ENCODE results near the gene PIK3R4. TPM values are rescaled to one million over a fixed set of nuclear protein-coding genes. Genes with fewer than 3 reads are reported as not detected.

Gene PIK3R4
- total and polyA plus RNA-seq, 4 donors: 14.3 to 36.6 (median 22.2) TPM

DNA sequence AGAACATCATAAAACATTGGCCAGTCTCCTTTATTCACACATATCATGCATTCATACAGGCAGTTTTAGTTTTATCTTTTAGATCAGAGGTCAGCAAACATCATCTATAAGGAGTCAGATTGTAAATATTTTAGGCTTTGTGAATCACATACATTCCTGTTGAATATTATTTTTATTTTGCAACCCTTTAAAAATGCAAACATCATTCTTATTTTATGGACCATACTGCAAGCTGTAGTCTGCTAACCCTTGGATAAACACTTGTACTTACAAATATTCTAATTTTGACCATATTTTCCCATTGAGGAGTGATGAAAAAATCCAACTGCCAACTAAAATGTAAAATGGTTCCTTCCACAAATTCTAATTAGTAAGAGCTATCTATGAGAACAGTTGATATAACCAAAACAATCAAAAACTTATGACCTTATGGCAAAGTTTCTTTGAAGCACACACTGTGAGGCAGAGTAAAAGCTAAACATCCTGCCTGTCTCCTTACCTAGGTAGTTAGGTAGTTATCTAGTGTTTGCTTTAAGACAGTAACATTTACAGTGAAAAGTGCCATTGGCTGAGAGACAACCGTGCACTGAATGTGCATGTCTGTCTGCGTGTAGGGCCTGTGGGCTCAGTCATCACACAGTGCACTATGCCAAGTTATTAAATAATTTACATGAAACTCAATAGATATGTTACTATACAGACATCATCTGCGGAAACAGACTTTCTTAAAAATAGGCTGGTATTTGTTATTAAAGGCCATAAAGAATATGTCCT, 57.7 kb downstream of the PIK3R4 start:
- Histone ChIP-seq H3K27ac (ENCODE audit: low read depth in 1 of 2, low read length in 2 of 2) (no peak overlapping the region), H3K9ac (ENCODE audit: low read depth in 1 of 2, low read length in 2 of 2) (no peak overlapping the region), H3K36me3 (ENCODE audit: control insufficient read depth in 4 of 4, insufficient read depth in 3 of 4, low read depth in 1 of 4, low read length in 3 of 4) (peaks cover 5 to 40% (median 24%) of the 10 kb centered on the region in 4 donors), H3K27me3 (ENCODE audit: control insufficient read depth in 4 of 4, insufficient read depth in 4 of 4, low read length in 3 of 4) (no peaks in the 10 kb centered on the region), H3K4me1 (ENCODE audit: control insufficient read depth in 4 of 4, insufficient read depth in 4 of 4, low read length in 3 of 4) (no peaks in the 10 kb centered on the region), H3K9me3 (ENCODE audit: control insufficient read depth in 4 of 4, low read length in 3 of 4) (no peaks in the 10 kb centered on the region), H3K4me3 (ENCODE audit: low read depth in 1 of 3, low read length in 3 of 3) (no peak overlapping the region)
- no peak for DNase-seq (ENCODE audit: low spot score)
- 93% methylated on average over 3 of the region's 3 CpGs for WGBS
- TF ChIP-seq TAF1 (conservative IDR thresholded peaks at IDR 0.05) (no peak), YY1 (IDR thresholded peaks at IDR 0.05) (no peak), NR2F2 (IDR thresholded peaks at IDR 0.05) (no peak), SP1 (IDR thresholded peaks at IDR 0.05) (no peak), FOXA2 (IDR thresholded peaks at IDR 0.05) (no peak), HNF4A (conservative IDR thresholded peaks at IDR 0.05) (no peak), JUND (IDR thresholded peaks at IDR 0.05) (no peak), GABPA (IDR thresholded peaks at IDR 0.05 in 1 of 2, conservative IDR thresholded peaks at IDR 0.05 in 1 of 2) (no peak)
- TF ChIP-seq, protein P1, sequence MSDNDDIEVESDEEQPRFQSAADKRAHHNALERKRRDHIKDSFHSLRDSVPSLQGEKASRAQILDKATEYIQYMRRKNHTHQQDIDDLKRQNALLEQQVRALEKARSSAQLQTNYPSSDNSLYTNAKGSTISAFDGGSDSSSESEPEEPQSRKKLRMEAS (IDR thresholded peaks at IDR 0.05): no peak
- TF ChIP-seq, protein P2, sequence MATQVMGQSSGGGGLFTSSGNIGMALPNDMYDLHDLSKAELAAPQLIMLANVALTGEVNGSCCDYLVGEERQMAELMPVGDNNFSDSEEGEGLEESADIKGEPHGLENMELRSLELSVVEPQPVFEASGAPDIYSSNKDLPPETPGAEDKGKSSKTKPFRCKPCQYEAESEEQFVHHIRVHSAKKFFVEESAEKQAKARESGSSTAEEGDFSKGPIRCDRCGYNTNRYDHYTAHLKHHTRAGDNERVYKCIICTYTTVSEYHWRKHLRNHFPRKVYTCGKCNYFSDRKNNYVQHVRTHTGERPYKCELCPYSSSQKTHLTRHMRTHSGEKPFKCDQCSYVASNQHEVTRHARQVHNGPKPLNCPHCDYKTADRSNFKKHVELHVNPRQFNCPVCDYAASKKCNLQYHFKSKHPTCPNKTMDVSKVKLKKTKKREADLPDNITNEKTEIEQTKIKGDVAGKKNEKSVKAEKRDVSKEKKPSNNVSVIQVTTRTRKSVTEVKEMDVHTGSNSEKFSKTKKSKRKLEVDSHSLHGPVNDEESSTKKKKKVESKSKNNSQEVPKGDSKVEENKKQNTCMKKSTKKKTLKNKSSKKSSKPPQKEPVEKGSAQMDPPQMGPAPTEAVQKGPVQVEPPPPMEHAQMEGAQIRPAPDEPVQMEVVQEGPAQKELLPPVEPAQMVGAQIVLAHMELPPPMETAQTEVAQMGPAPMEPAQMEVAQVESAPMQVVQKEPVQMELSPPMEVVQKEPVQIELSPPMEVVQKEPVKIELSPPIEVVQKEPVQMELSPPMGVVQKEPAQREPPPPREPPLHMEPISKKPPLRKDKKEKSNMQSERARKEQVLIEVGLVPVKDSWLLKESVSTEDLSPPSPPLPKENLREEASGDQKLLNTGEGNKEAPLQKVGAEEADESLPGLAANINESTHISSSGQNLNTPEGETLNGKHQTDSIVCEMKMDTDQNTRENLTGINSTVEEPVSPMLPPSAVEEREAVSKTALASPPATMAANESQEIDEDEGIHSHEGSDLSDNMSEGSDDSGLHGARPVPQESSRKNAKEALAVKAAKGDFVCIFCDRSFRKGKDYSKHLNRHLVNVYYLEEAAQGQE (IDR thresholded peaks at IDR 0.05): no peak
- TF ChIP-seq, protein P3, sequence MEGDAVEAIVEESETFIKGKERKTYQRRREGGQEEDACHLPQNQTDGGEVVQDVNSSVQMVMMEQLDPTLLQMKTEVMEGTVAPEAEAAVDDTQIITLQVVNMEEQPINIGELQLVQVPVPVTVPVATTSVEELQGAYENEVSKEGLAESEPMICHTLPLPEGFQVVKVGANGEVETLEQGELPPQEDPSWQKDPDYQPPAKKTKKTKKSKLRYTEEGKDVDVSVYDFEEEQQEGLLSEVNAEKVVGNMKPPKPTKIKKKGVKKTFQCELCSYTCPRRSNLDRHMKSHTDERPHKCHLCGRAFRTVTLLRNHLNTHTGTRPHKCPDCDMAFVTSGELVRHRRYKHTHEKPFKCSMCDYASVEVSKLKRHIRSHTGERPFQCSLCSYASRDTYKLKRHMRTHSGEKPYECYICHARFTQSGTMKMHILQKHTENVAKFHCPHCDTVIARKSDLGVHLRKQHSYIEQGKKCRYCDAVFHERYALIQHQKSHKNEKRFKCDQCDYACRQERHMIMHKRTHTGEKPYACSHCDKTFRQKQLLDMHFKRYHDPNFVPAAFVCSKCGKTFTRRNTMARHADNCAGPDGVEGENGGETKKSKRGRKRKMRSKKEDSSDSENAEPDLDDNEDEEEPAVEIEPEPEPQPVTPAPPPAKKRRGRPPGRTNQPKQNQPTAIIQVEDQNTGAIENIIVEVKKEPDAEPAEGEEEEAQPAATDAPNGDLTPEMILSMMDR (IDR thresholded peaks at IDR 0.05; ENCODE audit: low read depth, low read length, missing input control): no peak
- TF ChIP-seq, protein P4, sequence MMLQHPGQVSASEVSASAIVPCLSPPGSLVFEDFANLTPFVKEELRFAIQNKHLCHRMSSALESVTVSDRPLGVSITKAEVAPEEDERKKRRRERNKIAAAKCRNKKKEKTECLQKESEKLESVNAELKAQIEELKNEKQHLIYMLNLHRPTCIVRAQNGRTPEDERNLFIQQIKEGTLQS (IDR thresholded peaks at IDR 0.05): no peak

DNA sequence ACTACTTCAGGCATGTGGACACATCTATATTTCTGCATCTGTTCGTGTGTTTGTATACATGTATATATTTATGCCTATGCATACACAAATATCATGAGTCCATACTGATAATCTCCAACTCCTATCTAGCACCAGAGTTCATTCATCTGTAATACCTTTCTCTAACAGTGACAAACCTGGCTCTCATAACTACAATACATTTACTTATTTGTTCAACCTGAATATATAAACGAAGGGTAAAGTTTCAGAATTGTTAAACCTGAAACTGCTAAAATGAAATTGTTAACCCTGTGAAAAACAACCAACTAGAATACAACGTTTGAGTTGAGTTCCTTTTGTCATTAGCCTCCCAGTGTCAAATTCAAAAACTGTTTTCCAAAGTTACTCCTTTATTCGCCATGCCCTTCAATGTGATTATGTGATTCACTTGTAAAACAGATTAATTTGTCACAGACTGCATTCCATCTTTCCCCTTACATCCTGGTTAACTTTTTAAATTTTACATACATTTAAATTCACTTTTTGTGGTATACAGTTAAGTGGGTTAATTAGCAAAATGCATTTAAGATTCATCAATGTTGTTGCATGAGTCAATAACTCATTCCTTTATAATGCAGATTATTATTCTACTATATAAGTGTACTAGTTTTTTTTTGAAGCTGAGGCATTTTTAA, 58.5 kb downstream of the PIK3R4 start:
- 85% methylated on average over 4 of the region's 4 CpGs for WGBS
- Histone ChIP-seq H3K27ac (ENCODE audit: low read depth in 1 of 2, low read length in 2 of 2) (no peak overlapping the region), H3K4me1 (ENCODE audit: control insufficient read depth in 4 of 4, insufficient read depth in 4 of 4, low read length in 3 of 4) (no peaks in the 10 kb centered on the region), H3K4me3 (ENCODE audit: low read depth in 1 of 3, low read length in 3 of 3) (no peak overlapping the region), H3K36me3 (ENCODE audit: control insufficient read depth in 4 of 4, insufficient read depth in 3 of 4, low read depth in 1 of 4, low read length in 3 of 4) (peaks cover 9 to 43% (median 30%) of the 10 kb centered on the region in 4 donors), H3K9me3 (ENCODE audit: control insufficient read depth in 4 of 4, low read length in 3 of 4) (no peaks in the 10 kb centered on the region), H3K9ac (ENCODE audit: low read depth in 1 of 2, low read length in 2 of 2) (no peak overlapping the region), H3K27me3 (ENCODE audit: control insufficient read depth in 4 of 4, insufficient read depth in 4 of 4, low read length in 3 of 4) (no peaks in the 10 kb centered on the region)
- DNase-seq (ENCODE audit: low spot score): no peak
- TF ChIP-seq YY1 (IDR thresholded peaks at IDR 0.05) (no peak), TAF1 (conservative IDR thresholded peaks at IDR 0.05) (no peak), GABPA (IDR thresholded peaks at IDR 0.05 in 1 of 2, conservative IDR thresholded peaks at IDR 0.05 in 1 of 2) (no peak), RAD21 (IDR thresholded peaks at IDR 0.05) (no peak), HNF4G (IDR thresholded peaks at IDR 0.05) (no peak), FOXA1 (IDR thresholded peaks at IDR 0.05) (no peak), HNF4A (conservative IDR thresholded peaks at IDR 0.05) (no peak), EGR1 (IDR thresholded peaks at IDR 0.05; ENCODE audit: low read depth in 2 of 2) (no peak)
- TF ChIP-seq, protein P1 (IDR thresholded peaks at IDR 0.05): no peak
- TF ChIP-seq, protein P2 (IDR thresholded peaks at IDR 0.05): no peak
- TF ChIP-seq, protein P5, sequence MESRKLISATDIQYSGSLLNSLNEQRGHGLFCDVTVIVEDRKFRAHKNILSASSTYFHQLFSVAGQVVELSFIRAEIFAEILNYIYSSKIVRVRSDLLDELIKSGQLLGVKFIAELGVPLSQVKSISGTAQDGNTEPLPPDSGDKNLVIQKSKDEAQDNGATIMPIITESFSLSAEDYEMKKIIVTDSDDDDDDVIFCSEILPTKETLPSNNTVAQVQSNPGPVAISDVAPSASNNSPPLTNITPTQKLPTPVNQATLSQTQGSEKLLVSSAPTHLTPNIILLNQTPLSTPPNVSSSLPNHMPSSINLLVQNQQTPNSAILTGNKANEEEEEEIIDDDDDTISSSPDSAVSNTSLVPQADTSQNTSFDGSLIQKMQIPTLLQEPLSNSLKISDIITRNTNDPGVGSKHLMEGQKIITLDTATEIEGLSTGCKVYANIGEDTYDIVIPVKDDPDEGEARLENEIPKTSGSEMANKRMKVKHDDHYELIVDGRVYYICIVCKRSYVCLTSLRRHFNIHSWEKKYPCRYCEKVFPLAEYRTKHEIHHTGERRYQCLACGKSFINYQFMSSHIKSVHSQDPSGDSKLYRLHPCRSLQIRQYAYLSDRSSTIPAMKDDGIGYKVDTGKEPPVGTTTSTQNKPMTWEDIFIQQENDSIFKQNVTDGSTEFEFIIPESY (IDR thresholded peaks at IDR 0.05): no peak
- TF ChIP-seq, protein P4 (IDR thresholded peaks at IDR 0.05): no peak
